Measurements from ENCODE around the gene KIF23. TPM values are rescaled to one million over a fixed set of nuclear protein-coding genes. Genes with fewer than 3 reads are reported as not detected.

The KIF23 gene
- total RNA-seq, 1 experiment from 2014 or later = 87.8 TPM

GRCh38 chr15:69407719-69408400 is 6.3 kb upstream of the KIF23 start:
- H3K27ac Mint-ChIP-seq = no peak overlapping the region
- POLR2A ChIA-PET = interaction anchor here (0.9 kb wide), 1 partner anchor 373 kb away, joined by 3 read pairs; no protein-coding TSS in a partner anchor
- no peak for DNase-seq (ENCODE audit: low spot score)

GRCh38 chr15:69408841-69409240 is 5.3 kb upstream of the KIF23 start:
- Mint-ChIP-seq H3K36me3 (no peaks in the 10 kb centered on the region), H3K27ac (no peak overlapping the region), H3K4me3 (no peak overlapping the region)

More at GRCh38 chr15:69407719-69408400, 6.3 kb upstream of the KIF23 start:
- Mint-ChIP-seq H3K27me3 (ENCODE audit: low read depth) (no peaks in the 10 kb centered on the region; the same call in 1 of the 2 replicates), H3K4me3 (no peak overlapping the region), H3K9me3 (no peaks in the 10 kb centered on the region), H3K36me3 (no peaks in the 10 kb centered on the region), H3K4me1 (no peaks in the 10 kb centered on the region)
- CTCF ChIA-PET = interaction anchor here (0.6 to 3.1 kb wide), 3 partner anchors 13 to 76 kb away, joined by 3 to 10 read pairs (median 4); no protein-coding TSS in a partner anchor
- ATAC-seq = no peak
- TF ChIP-seq CREB1 (CRISPR knock-in tag; IDR thresholded peaks at IDR 0.05) (no peak), ZSCAN18 (CRISPR knock-in tag; IDR thresholded peaks at IDR 0.05) (no peak), TEAD1 (CRISPR knock-in tag; IDR thresholded peaks at IDR 0.05) (no peak)

More at GRCh38 chr15:69408841-69409240, 5.3 kb upstream of the KIF23 start:
- ATAC-seq (no peak), DNase-seq (ENCODE audit: low spot score) (no peak)
- TF ChIP-seq ZMAT4 (CRISPR knock-in tag; IDR thresholded peaks at IDR 0.05) (no peak), ERG (CRISPR knock-in tag; IDR thresholded peaks at IDR 0.05) (no peak), ZNF396 (CRISPR knock-in tag; IDR thresholded peaks at IDR 0.05; ENCODE audit: borderline replicate concordance) (no peak), NFATC4 (CRISPR knock-in tag; IDR thresholded peaks at IDR 0.05) (no peak), ZNF232 (CRISPR knock-in tag; IDR thresholded peaks at IDR 0.05) (no peak), ZNF317 (CRISPR knock-in tag; IDR thresholded peaks at IDR 0.05; ENCODE audit: borderline replicate concordance, low read depth) (no peak), ZNF121 (CRISPR knock-in tag; IDR thresholded peaks at IDR 0.05) (no peak), KAT7 (CRISPR knock-in tag; IDR thresholded peaks at IDR 0.05; ENCODE audit: borderline replicate concordance) (no peak), ZNF416 (CRISPR knock-in tag; IDR thresholded peaks at IDR 0.05) (no peak), ARID4B (CRISPR knock-in tag; IDR thresholded peaks at IDR 0.05; ENCODE audit: borderline replicate concordance) (no peak), SP1 (CRISPR knock-in tag; conservative IDR thresholded peaks at IDR 0.05) (no peak), IRF1 (CRISPR knock-in tag; IDR thresholded peaks at IDR 0.05) (no peak), CREM (CRISPR knock-in tag; IDR thresholded peaks at IDR 0.05) (no peak), CTCF (IDR thresholded peaks at IDR 0.05) (no peak), NR3C1 (CRISPR knock-in tag; conservative IDR thresholded peaks at IDR 0.05; ENCODE audit: low read depth) (no peak), JUN (CRISPR knock-in tag; IDR thresholded peaks at IDR 0.05) (no peak)
- TF ChIP-seq, protein P1, sequence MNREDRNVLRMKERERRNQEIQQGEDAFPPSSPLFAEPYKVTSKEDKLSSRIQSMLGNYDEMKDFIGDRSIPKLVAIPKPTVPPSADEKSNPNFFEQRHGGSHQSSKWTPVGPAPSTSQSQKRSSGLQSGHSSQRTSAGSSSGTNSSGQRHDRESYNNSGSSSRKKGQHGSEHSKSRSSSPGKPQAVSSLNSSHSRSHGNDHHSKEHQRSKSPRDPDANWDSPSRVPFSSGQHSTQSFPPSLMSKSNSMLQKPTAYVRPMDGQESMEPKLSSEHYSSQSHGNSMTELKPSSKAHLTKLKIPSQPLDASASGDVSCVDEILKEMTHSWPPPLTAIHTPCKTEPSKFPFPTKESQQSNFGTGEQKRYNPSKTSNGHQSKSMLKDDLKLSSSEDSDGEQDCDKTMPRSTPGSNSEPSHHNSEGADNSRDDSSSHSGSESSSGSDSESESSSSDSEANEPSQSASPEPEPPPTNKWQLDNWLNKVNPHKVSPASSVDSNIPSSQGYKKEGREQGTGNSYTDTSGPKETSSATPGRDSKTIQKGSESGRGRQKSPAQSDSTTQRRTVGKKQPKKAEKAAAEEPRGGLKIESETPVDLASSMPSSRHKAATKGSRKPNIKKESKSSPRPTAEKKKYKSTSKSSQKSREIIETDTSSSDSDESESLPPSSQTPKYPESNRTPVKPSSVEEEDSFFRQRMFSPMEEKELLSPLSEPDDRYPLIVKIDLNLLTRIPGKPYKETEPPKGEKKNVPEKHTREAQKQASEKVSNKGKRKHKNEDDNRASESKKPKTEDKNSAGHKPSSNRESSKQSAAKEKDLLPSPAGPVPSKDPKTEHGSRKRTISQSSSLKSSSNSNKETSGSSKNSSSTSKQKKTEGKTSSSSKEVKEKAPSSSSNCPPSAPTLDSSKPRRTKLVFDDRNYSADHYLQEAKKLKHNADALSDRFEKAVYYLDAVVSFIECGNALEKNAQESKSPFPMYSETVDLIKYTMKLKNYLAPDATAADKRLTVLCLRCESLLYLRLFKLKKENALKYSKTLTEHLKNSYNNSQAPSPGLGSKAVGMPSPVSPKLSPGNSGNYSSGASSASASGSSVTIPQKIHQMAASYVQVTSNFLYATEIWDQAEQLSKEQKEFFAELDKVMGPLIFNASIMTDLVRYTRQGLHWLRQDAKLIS (CRISPR knock-in tag; IDR thresholded peaks at IDR 0.05; ENCODE audit: borderline replicate concordance) = no peak
- Mint-ChIP-seq H3K27me3 (ENCODE audit: low read depth) (no peaks in the 10 kb centered on the region; the same call in 1 of the 2 replicates), H3K9me3 (no peaks in the 10 kb centered on the region), H3K4me1 (peaks cover under 1% of the 10 kb centered on the region; the same call in 1 of the 2 replicates)
- POLR2A ChIA-PET = no interaction called here
- CTCF ChIA-PET = interaction anchor here (3.1 kb wide), 1 partner anchor 14 kb away, joined by 10 read pairs; no protein-coding TSS in a partner anchor
